Neural progenitor cell (in vitro differentiated cells): Measurements from ENCODE around the gene GUCY2C. TPM values are rescaled to one million over a fixed set of nuclear protein-coding genes. Genes with fewer than 3 reads are reported as not detected.
A peak's percentile ranks its signal among the peaks of the same experiment; 100 is the strongest.

Source experiments
- DNase-seq: peaks from one replicate; pipeline ENCODE4 v3.0.0-alpha.2; 2016; ENCODE audit warnings: low spot score
- H2AFZ ChIP-seq: fragments of 200-600 bp; sonication (generic); replicated peaks from 2 replicates; pipeline ENCODE4 v1.6.1; 2016; ENCODE audit warnings: antibody characterized with exemption
- H3F3A ChIP-seq: fragments of 200-600 bp; sonication (generic); 2 replicates; pipeline ENCODE4 v1.6.1; 2016; ENCODE audit warnings: antibody characterized with exemption, low read depth
- H3K27ac ChIP-seq: fragments of 200-600 bp; sonication (generic); 2 replicates; pipeline ENCODE4 v1.5.1; 2016; ENCODE audit warnings: mild to moderate bottlenecking
- H3K27me3 ChIP-seq: fragments of 200-600 bp; sonication (generic); 2 replicates; pipeline ENCODE4 v1.6.1; 2016; ENCODE audit warnings: mild to moderate bottlenecking, moderate library complexity
- H3K36me3 ChIP-seq: fragments of 200-600 bp; sonication (generic); 2 replicates; pipeline ENCODE4 v1.5.1; 2016
- H3K4me1 ChIP-seq: fragments of 200-600 bp; sonication (generic); 2 replicates; pipeline ENCODE4 v1.6.1; 2016; ENCODE audit warnings: mixed run types
- H3K4me2 ChIP-seq: fragments of 200-600 bp; sonication (generic); 2 replicates; pipeline ENCODE4 v1.6.1; 2016
- H3K4me3 ChIP-seq: fragments of 200-600 bp; sonication (generic); 2 replicates; pipeline ENCODE4 v1.5.1; 2016
- H3K79me2 ChIP-seq: fragments of 200-600 bp; sonication (generic); 2 replicates; pipeline ENCODE4 v1.6.1; 2016; ENCODE audit warnings: low read depth
- H3K9ac ChIP-seq: fragments of 200-600 bp; sonication (generic); 2 replicates; pipeline ENCODE4 v1.6.1; 2016
- H3K9me3 ChIP-seq: fragments of 200-600 bp; sonication (generic); 2 replicates; pipeline ENCODE4 v1.5.1; 2016; ENCODE audit warnings: low read depth
- H4K20me1 ChIP-seq: fragments of 200-600 bp; sonication (generic); 2 replicates; pipeline ENCODE4 v1.6.1; 2016; ENCODE audit warnings: low read depth
- H3K27ac Mint-ChIP-seq: 3 replicates; pipeline ENCODE4 v1.8.0; 2021; ENCODE audit warnings: mixed read lengths
- H3K27me3 Mint-ChIP-seq: 2 replicates; pipeline ENCODE4 v1.8.0; 2022; ENCODE audit warnings: low read depth, mild to moderate bottlenecking, inconsistent platforms, moderate library complexity, mixed read lengths; ENCODE audit not compliant: insufficient read depth
- H3K36me3 Mint-ChIP-seq: 3 replicates; pipeline ENCODE4 v1.8.0; 2021; ENCODE audit warnings: mixed read lengths
- H3K4me1 Mint-ChIP-seq: 3 replicates; pipeline ENCODE4 v1.8.0; 2021; ENCODE audit warnings: mixed read lengths
- H3K4me3 Mint-ChIP-seq: 3 replicates; pipeline ENCODE4 v1.8.0; 2021; ENCODE audit warnings: mild to moderate bottlenecking, moderate library complexity, mixed read lengths
- H3K9me3 Mint-ChIP-seq: 3 replicates; pipeline ENCODE4 v1.8.0; 2020; ENCODE audit warnings: mixed read lengths
- CTCF ChIP-seq: fragments of 200-600 bp; sonication (generic); IDR thresholded peaks from 2 replicates; pipeline ENCODE4 v1.5.1; 2017; ENCODE audit warnings: antibody characterized with exemption, mild to moderate bottlenecking
- EZH2 ChIP-seq: fragments of 200-600 bp; sonication (generic); IDR thresholded peaks from 2 replicates; pipeline ENCODE4 v1.6.1; 2017; ENCODE audit warnings: antibody characterized with exemption, mild to moderate bottlenecking, moderate library complexity
- EZH2phosphoT487 ChIP-seq: fragments of 200-600 bp; sonication (generic); IDR thresholded peaks from 2 replicates; pipeline ENCODE4 v1.6.1; 2017; ENCODE audit warnings: antibody characterized with exemption
- total RNA-seq: library from RNA; depleted of rRNA; stranded (reverse); fragments of >200 nt; gene quantifications from 2 replicates; pipeline ENCODE4 v1.2.3, GENCODE V29; 2015; ENCODE audit warnings: low replicate concordance

The GUCY2C gene
- total RNA-seq, 1 donor from 2014 or later: not detected

- peaks cover 3% of the 10 kb centered on the region for H3K4me1 ChIP-seq
- H3K9me3 Mint-ChIP-seq: peaks cover 5% of the 10 kb centered on the region
- H3K36me3 ChIP-seq: no peaks in the 10 kb centered on the region
- no peak overlapping the region for H3K9ac ChIP-seq
- no peak overlapping the region for H3K4me2 ChIP-seq
- no peaks in the 10 kb centered on the region for H3F3A ChIP-seq
- no peak overlapping the region for H3K4me3 Mint-ChIP-seq
- TF ChIP-seq EZH2phosphoT487: no peak
- no peak for TF ChIP-seq EZH2
- TF ChIP-seq CTCF: no peak
- H3K9me3 ChIP-seq: no peaks in the 10 kb centered on the region
- no peak overlapping the region for H3K27ac ChIP-seq
- H4K20me1 ChIP-seq: no peaks in the 10 kb centered on the region
- H3K79me2 ChIP-seq: no peaks in the 10 kb centered on the region
- no peak overlapping the region for H3K27ac Mint-ChIP-seq
- H2AFZ ChIP-seq: peak overlapping the region; percentile 10
- no peaks in the 10 kb centered on the region for H3K36me3 Mint-ChIP-seq
- H3K27me3 Mint-ChIP-seq: no peaks in the 10 kb centered on the region
- no peaks in the 10 kb centered on the region for H3K4me1 Mint-ChIP-seq
- DNase-seq: no peak
- H3K27me3 ChIP-seq: no peaks in the 10 kb centered on the region
- H3K4me3 ChIP-seq: no peak overlapping the region
Measured at GRCh38 chr12:14628771-14629170, 67.6 kb downstream of the GUCY2C start.

- Histone ChIP-seq H4K20me1 (no peaks in the 10 kb centered on the region), H3F3A (no peaks in the 10 kb centered on the region), H3K27me3 (no peaks in the 10 kb centered on the region), H3K9ac (no peak overlapping the region), H3K79me2 (no peaks in the 10 kb centered on the region), H3K27ac (no peak overlapping the region), H3K9me3 (no peaks in the 10 kb centered on the region), H3K4me1 (no peaks in the 10 kb centered on the region), H2AFZ (no peak overlapping the region), H3K4me2 (no peak overlapping the region), H3K36me3 (no peaks in the 10 kb centered on the region), H3K4me3 (no peak overlapping the region)
- H3K4me3 Mint-ChIP-seq: no peak overlapping the region
- DNase-seq: no peak
- no peaks in the 10 kb centered on the region for H3K36me3 Mint-ChIP-seq
- H3K27ac Mint-ChIP-seq: no peak overlapping the region
- TF ChIP-seq CTCF (no peak), EZH2phosphoT487 (no peak), EZH2 (no peak)
- no peaks in the 10 kb centered on the region for H3K9me3 Mint-ChIP-seq
- H3K4me1 Mint-ChIP-seq: no peaks in the 10 kb centered on the region
- H3K27me3 Mint-ChIP-seq: no peaks in the 10 kb centered on the region
Measured at GRCh38 chr12:14621826-14622225, 74.6 kb downstream of the GUCY2C start.

- no peaks in the 10 kb centered on the region for H3K9me3 ChIP-seq
- no peaks in the 10 kb centered on the region for H3K36me3 Mint-ChIP-seq
- H4K20me1 ChIP-seq: no peaks in the 10 kb centered on the region
- H2AFZ ChIP-seq: no peak overlapping the region
- no peak overlapping the region for H3K9ac ChIP-seq
- H3K27ac ChIP-seq: no peak overlapping the region
- TF ChIP-seq CTCF (no peak), EZH2 (no peak), EZH2phosphoT487 (no peak)
- no peaks in the 10 kb centered on the region for H3K36me3 ChIP-seq
- H3K4me1 ChIP-seq: no peaks in the 10 kb centered on the region
- no peak overlapping the region for H3K27ac Mint-ChIP-seq
- H3K27me3 ChIP-seq: no peaks in the 10 kb centered on the region
- H3K4me3 ChIP-seq: no peak overlapping the region
- no peak for DNase-seq
- no peaks in the 10 kb centered on the region for H3F3A ChIP-seq
- no peaks in the 10 kb centered on the region for H3K79me2 ChIP-seq
- no peaks in the 10 kb centered on the region for H3K9me3 Mint-ChIP-seq
- no peak overlapping the region for H3K4me2 ChIP-seq
- no peaks in the 10 kb centered on the region for H3K4me1 Mint-ChIP-seq
- no peaks in the 10 kb centered on the region for H3K27me3 Mint-ChIP-seq
- no peak overlapping the region for H3K4me3 Mint-ChIP-seq
Measured at GRCh38 chr12:14619741-14620501, 76.5 kb downstream of the GUCY2C start.
